Effector memory CD4-positive, alpha-beta T cell (primary cell): ENCODE measurements around the gene TNPO3.
"Not testable (repeated sequence)": the region's sequence is repeated elsewhere in the genome, so short reads cannot be mapped to it uniquely, and the experiment has no call there.

Experiments
- DNase-seq, 3 donors: peaks; one replicate each; pipeline ENCODE4 v3.0.0-alpha.2; 2020
- H3K27ac ChIP-seq: 2 replicates; pipeline ENCODE4 v1.7.0; 2013; ENCODE audit warnings: mild to moderate bottlenecking, low read length, moderate library complexity; ENCODE audit not compliant: insufficient read depth, poor library complexity, severe bottlenecking
- H3K27me3 ChIP-seq: replicated peaks from 2 replicates; pipeline ENCODE4 v1.7.0; 2013; ENCODE audit warnings: mild to moderate bottlenecking, low read length; ENCODE audit not compliant: insufficient read depth, control insufficient read depth, poor library complexity, severe bottlenecking
- H3K36me3 ChIP-seq: 2 replicates; pipeline ENCODE4 v1.7.0; 2013; ENCODE audit warnings: mild to moderate bottlenecking, low read length, moderate library complexity; ENCODE audit not compliant: control insufficient read depth, insufficient read depth
- H3K4me1 ChIP-seq: 2 replicates; pipeline ENCODE4 v1.7.0; 2013; ENCODE audit warnings: low read length, mild to moderate bottlenecking; ENCODE audit not compliant: control insufficient read depth, insufficient read depth, poor library complexity, severe bottlenecking
- H3K4me3 ChIP-seq: 2 replicates; pipeline ENCODE4 v1.7.0; 2013; ENCODE audit warnings: low read length, low read depth, mild to moderate bottlenecking; ENCODE audit not compliant: insufficient read depth, poor library complexity, severe bottlenecking
- H3K9me3 ChIP-seq: 2 replicates; pipeline ENCODE4 v1.7.0; 2013; ENCODE audit warnings: mild to moderate bottlenecking, low read length, moderate library complexity; ENCODE audit not compliant: control insufficient read depth

Gene TNPO3

DNA sequence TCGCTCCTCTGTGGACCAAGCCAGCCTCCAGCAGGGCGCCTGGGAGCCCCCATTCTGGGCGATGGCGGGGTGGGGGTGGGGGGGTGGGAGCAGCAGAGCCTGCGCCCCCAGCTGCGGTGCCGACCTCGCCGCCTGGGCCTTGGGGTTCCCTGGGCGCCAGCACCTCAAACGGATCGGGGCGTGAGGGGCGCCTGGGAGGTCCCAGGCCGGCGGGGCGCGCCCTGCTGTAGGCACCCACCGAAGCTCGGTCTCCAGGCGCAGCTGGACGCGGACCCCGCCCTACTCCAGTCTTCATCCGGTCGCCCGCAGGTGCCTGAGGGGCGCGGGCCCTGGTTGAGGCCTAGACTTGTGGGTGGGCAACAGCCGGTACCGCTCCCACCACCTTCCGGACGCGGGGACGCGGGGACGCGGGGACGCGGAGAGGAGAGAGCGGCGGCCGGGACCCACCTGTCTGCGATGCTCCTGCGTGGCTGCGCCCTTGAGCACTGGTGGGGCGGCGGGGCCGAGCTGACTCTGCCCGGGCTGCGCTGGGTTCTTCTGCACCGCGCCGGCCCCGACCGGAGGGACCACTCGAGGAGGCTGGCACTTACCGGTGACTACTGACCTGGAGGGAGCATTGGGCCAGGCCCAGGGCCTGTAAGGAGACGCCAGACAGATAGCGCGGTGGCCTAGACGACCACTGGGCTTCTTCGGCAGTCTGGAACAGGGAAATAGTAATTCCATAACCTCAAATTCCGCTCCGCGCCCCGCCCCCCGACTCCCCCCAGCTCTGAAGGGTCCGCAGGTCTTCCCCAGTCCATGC, 138.9 kb downstream of the TNPO3 start:
- no peaks in the 10 kb centered on the region for H3K9me3 ChIP-seq

GRCh38 chr7:128915271-128915819, 139.6 kb downstream of the TNPO3 start:
- H3K36me3 ChIP-seq = no peaks in the 10 kb centered on the region
- peaks cover 18% of the 10 kb centered on the region for H3K27me3 ChIP-seq
- peak overlapping the region; percentile 49 for H3K4me3 ChIP-seq
- no peak for DNase-seq
- no peak overlapping the region for H3K27ac ChIP-seq
- no peaks in the 10 kb centered on the region for H3K9me3 ChIP-seq
- H3K4me1 ChIP-seq = peaks cover 11% of the 10 kb centered on the region

More for the DNA sequence above, 138.9 kb downstream of the TNPO3 start:
- no peak overlapping the region for H3K27ac ChIP-seq
- no peaks in the 10 kb centered on the region for H3K36me3 ChIP-seq
- H3K27me3 ChIP-seq = peaks cover 14% of the 10 kb centered on the region
- no peak overlapping the region for H3K4me3 ChIP-seq
- peaks cover 11% of the 10 kb centered on the region for H3K4me1 ChIP-seq
- no peak for DNase-seq

DNA sequence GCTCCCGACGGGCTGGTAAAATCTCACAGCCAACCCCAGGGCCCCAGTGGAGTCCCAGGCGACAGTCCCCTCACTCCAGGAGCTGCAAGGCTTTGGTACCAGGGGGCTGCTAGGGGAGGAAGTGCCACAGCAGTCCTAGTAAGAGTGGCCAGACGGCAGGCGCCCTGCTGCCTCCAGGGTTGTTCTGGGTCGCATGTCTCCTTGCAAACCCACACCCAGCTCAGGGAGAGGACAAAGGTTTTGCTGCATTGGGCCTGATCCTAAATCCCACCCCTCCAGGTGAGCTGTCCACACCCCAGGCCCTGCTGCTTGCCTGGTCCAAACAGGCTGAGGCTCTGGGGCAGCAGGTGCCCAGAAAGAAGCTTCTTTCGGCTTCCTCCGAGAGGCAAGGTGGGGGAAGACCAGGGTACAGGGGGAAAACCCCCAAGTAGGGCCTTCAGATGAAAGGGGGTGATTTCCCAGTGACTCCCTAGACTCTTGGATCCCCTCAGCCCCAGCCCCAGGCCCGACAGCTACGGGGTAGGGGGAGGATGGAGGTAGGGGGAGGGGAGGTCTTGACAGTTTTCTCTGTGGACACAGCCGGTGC, 140.3 kb downstream of the TNPO3 start:
- no peak overlapping the region for H3K27ac ChIP-seq
- no peak overlapping the region for H3K4me3 ChIP-seq
- H3K4me1 ChIP-seq = peaks cover 11% of the 10 kb centered on the region
- peaks cover 23% of the 10 kb centered on the region for H3K27me3 ChIP-seq
- no peak for DNase-seq
- no peaks in the 10 kb centered on the region for H3K36me3 ChIP-seq
- H3K9me3 ChIP-seq = no peaks in the 10 kb centered on the region

DNA sequence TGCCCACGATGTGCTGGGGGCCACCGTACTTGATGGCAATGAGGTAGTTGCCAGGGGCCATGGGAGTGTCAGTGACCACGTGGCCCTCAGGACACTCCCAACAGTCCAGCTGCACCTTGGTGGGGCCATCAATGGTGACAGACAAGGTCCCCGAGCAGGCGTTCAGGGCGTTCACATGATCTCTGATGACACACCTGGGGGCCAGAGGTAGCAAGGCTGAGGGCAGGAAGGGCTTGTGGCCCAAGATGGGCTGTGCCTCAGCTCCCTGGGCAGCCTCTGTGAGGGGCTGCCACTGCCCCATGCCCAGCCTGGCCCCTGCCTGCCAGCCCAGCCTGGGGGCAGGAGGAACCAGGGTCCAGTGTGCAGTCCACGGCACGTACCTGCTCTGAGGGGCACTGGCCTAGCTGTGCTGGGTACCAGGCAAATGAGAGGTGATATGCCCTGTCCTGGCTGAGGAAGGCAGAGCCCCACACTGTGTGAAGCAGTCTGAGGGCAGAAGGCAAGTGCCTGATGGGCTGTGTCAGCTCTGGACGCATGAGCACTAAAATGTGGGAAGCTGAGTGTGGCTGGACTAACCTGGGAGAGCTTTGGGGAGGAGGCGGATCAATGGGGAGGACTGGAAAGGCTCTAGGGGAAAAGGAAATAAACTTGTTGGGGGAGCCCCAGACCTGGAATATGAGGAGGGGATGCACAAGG, 140.9 kb downstream of the TNPO3 start:
- peaks cover 29% of the 10 kb centered on the region for H3K27me3 ChIP-seq
- no peak overlapping the region for H3K27ac ChIP-seq
- H3K4me1 ChIP-seq = peaks cover 11% of the 10 kb centered on the region
- no peaks in the 10 kb centered on the region for H3K9me3 ChIP-seq
- no peak for DNase-seq
- H3K4me3 ChIP-seq = no peak overlapping the region
- no peaks in the 10 kb centered on the region for H3K36me3 ChIP-seq

DNA sequence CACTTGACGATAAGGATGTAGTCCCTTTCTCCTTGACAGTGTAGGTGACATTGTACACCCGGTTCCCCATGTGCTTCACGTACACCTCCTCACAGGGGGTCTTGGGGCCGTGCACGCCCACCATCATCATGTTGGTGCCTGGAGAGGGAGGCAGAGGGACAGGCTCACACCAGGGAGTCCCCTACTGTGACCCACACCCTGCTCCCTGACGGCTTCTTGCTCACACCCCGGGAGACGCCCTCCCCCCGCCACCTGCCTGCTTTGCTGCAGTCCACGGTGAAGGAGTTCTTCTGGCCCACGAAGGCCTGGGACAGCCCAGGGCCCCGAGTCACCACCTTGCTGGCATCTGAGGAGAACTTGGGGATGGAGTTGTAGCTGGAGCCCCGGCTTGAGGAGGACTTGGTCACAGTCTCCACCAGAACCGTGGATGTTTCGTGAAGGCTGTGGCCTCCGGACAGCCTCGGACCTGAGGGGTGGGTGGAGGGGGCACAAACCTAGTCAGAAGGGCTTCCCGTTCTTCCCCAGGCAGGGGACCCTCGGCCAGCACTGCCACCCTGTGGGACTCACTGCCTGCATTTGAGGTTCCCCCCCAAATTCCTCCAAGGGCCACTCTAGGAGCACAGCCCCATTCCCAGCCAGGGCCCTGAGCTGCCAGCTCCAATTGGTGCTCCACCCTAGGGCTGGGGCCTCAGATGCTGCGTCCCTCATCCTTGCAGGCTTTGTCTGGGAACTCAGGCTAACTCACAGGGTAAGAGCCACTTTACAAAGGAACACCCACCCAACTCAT, 142.0 kb downstream of the TNPO3 start:
- H3K9me3 ChIP-seq, DNase-seq, H3K27ac ChIP-seq, H3K36me3 ChIP-seq, H3K4me3 ChIP-seq: not testable (repeated sequence)
- Histone ChIP-seq H3K4me1 (peaks cover 11% of the 10 kb centered on the region), H3K27me3 (peaks cover 30% of the 10 kb centered on the region)

DNA sequence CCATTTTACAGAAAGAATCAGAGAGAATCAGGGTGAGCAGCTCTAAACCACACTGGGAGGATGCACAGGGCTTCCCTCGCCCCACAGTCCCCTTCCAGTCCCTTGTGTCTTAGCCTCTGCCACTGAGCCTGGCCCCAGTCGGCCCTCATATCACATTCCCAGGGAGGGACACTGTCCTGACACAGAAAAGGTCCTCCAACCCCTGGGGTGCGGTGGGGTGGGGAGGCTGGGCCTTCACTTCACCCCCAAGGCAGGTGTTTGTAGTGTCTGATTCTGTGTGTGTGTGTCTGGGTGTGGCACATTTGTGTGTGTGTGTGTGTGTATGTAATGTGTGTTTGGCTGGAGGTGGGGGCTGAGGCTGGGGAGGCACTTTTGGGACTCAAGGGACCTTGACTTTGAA, 142.6 kb downstream of the TNPO3 start:
- no peaks in the 10 kb centered on the region for H3K36me3 ChIP-seq
- H3K4me3 ChIP-seq = no peak overlapping the region
- peaks cover 30% of the 10 kb centered on the region for H3K27me3 ChIP-seq
- H3K9me3 ChIP-seq = no peaks in the 10 kb centered on the region
- H3K27ac ChIP-seq = no peak overlapping the region
- peaks cover 11% of the 10 kb centered on the region for H3K4me1 ChIP-seq
- DNase-seq = no peak

- no peaks in the 10 kb centered on the region for H3K9me3 ChIP-seq
- H3K27ac ChIP-seq = no peak overlapping the region
- peaks cover 11% of the 10 kb centered on the region for H3K4me1 ChIP-seq
- no peaks in the 10 kb centered on the region for H3K36me3 ChIP-seq
- peaks cover 30% of the 10 kb centered on the region for H3K27me3 ChIP-seq
- H3K4me3 ChIP-seq = no peak overlapping the region
- no peak for DNase-seq
Measured at GRCh38 chr7:128911423-128912031, 143.4 kb downstream of the TNPO3 start.

DNA sequence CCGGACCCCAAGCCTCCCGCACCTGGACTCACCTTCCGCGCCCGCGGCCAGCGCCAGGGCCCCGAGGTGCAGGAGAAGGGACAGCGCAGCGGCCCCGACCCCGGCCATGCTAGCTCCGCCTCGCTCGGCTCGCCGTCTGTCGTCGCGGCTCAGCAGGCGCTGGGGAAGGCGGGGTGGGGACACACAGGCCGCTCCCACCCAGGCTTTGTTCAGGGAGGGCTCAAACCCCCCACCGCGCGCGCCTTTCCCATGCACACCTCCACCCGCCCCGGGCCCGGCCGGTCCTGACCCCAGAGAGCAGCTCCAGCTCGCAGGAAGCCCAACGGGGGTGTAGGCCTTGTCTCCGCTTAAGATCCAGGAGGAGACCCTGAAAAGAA, 144.4 kb downstream of the TNPO3 start, which contains the start of gene KCP:
KCP (minus strand) TSS at position 141 of the 377 bp plus-strand sequence; CDS start at position 108, 33 bp downstream.
- no peak within 1 kb of the TSS for H3K4me3 ChIP-seq
- H3K27ac ChIP-seq = no peak within 1 kb of the TSS
- peaks cover 30% of the 10 kb centered on the region for H3K27me3 ChIP-seq
- DNase-seq = no peak
- peaks cover 11% of the 10 kb centered on the region for H3K4me1 ChIP-seq
- H3K9me3 ChIP-seq = no peaks in the 10 kb centered on the region
- H3K36me3 ChIP-seq = no peaks in the 10 kb centered on the region
